KOPT-K1 (cell line): Measurements from ENCODE around the gene KRTAP5-6.

Experiments
- H3K27ac ChIP-seq: fragments of 200-600 bp; sonication (generic); 2 replicates; pipeline ENCODE4 v1.5.1; 2016; ENCODE audit warnings: antibody characterized with exemption, mild to moderate bottlenecking, low read depth, low read length; ENCODE audit not compliant: poor library complexity, severe bottlenecking
- H3K36me3 ChIP-seq: fragments of 200-600 bp; sonication (generic); 2 replicates; pipeline ENCODE4 v1.5.1; 2017; ENCODE audit warnings: antibody characterized with exemption, mild to moderate bottlenecking, low read length, moderate library complexity; ENCODE audit not compliant: insufficient read depth
- H3K9me3 ChIP-seq: fragments of 200-600 bp; sonication (generic); 2 replicates; pipeline ENCODE4 v1.5.1; 2017; ENCODE audit warnings: antibody characterized with exemption, low read length, mild to moderate bottlenecking; ENCODE audit not compliant: insufficient read depth, poor library complexity, severe bottlenecking

KRTAP5-6 gene

DNA sequence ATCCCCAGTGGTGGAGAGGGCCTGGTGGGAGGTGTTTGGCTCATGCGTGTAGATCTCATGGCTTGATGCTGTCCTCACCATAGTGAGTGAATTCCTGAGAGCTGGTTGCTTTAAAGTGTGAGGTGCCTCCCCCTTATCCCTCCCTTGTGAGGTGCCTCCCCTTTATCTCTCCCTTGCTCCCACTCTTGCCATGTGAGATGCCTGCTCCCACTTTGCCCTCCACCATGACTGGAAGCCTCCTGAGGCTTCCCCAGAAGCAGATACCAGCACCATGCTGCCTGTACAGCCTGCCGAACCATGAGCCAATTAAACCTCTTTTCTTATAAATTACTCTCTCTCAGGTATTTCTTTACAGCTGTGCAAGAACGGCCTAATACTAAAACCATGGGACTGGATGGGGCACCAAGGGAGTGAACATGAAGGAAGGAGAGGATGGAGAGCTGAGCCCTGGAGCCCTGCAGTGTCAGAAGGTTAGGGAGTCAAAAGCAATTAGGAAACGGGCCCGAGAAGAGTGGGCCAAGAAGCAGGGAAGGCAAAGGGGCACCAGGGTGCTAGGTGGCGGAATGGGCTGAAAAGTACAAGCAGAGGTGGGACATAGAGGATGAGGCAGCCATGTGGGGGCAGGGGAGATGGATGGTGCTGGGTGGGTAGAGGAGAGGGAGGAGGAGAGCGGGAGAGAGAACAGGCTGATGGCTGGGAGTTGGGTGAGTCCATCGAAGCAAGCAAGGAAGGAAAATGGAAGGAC, 44.0 kb downstream of the KRTAP5-6 start:
- no peaks in the 10 kb centered on the region for H3K36me3 ChIP-seq
- H3K27ac ChIP-seq, result no peak overlapping the region

GRCh38 chr11:1741741-1742140, 44.7 kb downstream of the KRTAP5-6 start:
- Histone ChIP-seq H3K27ac (no peak overlapping the region), H3K36me3 (no peaks in the 10 kb centered on the region), H3K9me3 (peaks cover 13% of the 10 kb centered on the region)

More for the DNA sequence above, 44.0 kb downstream of the KRTAP5-6 start:
- H3K9me3 ChIP-seq, result peaks cover 21% of the 10 kb centered on the region

GRCh38 chr11:1742371-1742770, 45.4 kb downstream of the KRTAP5-6 start:
- peaks cover 6% of the 10 kb centered on the region for H3K9me3 ChIP-seq
- no peaks in the 10 kb centered on the region for H3K36me3 ChIP-seq
- no peak overlapping the region for H3K27ac ChIP-seq

- Histone ChIP-seq H3K27ac (no peak overlapping the region), H3K9me3 (no peaks in the 10 kb centered on the region), H3K36me3 (no peaks in the 10 kb centered on the region)
Observed at GRCh38 chr11:1742869-1743584, 46.0 kb downstream of the KRTAP5-6 start.

DNA sequence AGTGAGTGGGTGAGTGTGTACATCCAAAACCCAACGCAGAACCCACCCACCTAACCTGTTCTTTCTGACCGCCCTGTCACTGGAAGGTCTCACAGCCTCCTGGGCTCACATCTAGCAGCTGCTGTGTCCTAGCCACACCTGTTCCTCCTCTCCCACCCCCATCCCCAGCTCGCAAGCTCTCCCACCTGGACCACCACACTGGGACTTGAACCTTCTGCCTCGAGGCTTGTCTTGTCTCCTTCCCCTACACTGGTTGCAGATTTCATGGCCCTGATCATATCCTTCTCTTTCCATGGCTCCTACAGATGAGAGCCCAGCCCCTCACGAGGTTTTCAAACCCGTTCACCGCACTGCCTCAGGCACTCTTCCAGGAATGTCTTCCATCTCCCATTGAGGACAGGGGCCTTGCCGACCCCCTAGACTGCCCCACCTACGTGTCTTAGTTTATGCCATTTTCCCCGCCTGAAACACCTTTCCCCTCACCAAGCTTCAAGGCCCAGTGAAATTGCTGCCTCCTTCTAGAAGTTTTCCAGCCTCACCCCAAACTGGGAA, 46.7 kb downstream of the KRTAP5-6 start:
- no peaks in the 10 kb centered on the region for H3K9me3 ChIP-seq
- no peak overlapping the region for H3K27ac ChIP-seq
- no peaks in the 10 kb centered on the region for H3K36me3 ChIP-seq

- no peaks in the 10 kb centered on the region for H3K36me3 ChIP-seq
- H3K27ac ChIP-seq, result no peak overlapping the region
- no peaks in the 10 kb centered on the region for H3K9me3 ChIP-seq
Observed at GRCh38 chr11:1744137-1744886, 47.3 kb downstream of the KRTAP5-6 start.

DNA sequence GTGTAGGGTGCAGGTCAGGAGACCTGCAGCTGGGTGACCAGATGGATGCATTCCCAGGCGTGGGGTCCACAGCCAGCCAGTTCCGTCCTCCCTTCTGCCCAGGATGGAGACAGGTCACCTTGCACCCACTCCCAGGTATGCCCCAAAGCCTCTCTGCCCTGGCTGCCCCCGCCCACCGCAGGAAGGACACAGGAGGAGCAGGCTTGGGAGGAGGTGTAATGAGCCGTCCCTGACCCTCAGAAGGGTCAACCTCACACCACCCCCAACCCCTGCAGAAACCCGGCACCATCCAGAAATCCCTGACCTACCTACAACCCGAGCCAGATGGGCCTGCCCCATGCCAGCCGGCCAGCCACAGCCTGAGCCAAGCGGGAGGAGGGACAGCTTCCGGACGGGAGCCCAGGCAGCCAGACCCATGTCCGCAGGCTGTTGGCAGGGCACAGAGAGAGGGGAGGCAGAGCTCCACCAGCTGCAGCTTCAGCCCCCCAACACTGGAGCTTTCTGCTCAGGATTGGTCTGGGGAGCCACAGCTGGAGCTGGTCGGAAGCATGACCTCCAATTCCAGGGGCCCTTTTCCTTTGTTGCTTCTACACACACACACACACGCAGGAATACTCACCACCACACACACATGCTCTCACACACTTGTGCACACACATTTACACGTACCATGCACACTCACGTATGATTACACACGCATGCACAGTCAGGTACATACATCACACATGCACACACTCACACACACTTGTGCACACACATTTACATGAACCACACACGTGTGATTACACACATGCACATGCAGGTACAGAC, 48.1 kb downstream of the KRTAP5-6 start:
- Histone ChIP-seq H3K27ac (no peak overlapping the region), H3K36me3 (no peaks in the 10 kb centered on the region), H3K9me3 (no peaks in the 10 kb centered on the region)

- H3K36me3 ChIP-seq, result no peaks in the 10 kb centered on the region
- H3K9me3 ChIP-seq, result no peaks in the 10 kb centered on the region
- H3K27ac ChIP-seq, result no peak overlapping the region
Observed at GRCh38 chr11:1745701-1746320, 48.8 kb downstream of the KRTAP5-6 start.

DNA sequence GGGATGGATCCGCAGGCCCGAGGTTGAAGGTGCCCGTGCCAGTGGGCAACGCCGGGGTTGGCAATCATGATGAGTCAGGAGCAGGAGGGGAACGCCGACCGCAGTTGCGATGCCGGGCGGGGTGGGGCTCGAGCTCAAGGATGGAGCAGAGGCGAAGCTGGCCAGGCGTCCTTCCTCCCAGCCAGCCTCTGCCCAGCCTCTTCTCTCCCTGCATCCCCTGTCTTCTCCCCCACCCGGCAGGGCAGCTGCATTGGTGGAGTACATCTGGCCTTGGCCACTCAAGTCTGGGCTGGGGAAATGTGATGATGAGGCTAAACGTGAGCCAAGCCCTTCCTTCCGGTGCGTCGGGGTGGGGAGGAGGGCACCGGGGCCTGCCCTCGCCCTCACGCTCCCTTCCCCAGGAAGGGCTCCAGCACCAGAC, 49.5 kb downstream of the KRTAP5-6 start:
- no peaks in the 10 kb centered on the region for H3K9me3 ChIP-seq

DNA sequence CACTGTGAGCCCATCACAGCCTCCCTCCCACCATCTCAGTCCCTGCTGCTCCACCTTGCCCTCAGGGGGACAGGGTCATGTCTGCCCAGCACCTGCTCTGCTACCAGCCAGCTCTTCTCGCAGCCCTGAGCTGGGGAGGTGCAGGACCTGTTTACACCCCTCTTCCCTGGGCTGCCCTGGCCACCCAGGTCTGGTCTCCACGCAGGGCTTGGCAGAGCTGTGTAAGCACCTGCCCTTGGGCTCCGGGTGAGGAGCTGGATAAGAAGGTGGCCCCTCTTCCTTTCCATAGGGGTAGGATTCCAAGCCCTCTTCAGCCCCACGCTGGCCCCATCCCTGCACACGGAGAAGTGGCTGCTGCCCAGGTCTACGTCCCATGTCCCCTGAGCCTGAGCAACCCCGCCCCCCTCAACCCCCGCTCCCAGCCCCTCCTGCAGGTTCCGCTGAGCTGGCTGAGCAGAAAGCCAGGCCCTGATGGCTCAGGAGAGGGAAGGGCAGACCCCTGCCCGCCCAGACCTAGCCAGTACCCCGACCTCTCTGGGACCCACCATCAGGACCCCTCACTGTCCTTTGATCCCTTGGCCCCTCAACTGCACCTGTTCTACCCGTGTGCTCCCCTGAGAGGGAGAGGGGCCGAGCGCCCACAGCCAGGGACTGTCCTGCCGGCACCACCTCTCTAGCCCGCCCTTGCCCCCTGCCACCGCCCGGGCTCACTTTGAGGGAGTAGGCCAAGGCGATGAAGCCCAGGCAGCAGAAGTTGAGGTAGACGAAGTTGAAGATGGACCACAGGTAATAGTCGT, 50.2 kb downstream of the KRTAP5-6 start:
- Histone ChIP-seq H3K27ac (no peak overlapping the region), H3K36me3 (peaks cover 6% of the 10 kb centered on the region; the same call in 1 of the 2 replicates), H3K9me3 (no peaks in the 10 kb centered on the region)

More for the DNA sequence above, 49.5 kb downstream of the KRTAP5-6 start:
- H3K27ac ChIP-seq, result no peak overlapping the region
- H3K36me3 ChIP-seq, result peaks cover under 1% of the 10 kb centered on the region; the same call in 1 of the 2 replicates
